ENCODE data around the gene UBE2D2.

The UBE2D2 gene

GRCh38 chr5:139671096-139671841 is 110.1 kb downstream of the UBE2D2 start:
- H3K4me3 ChIP-seq (ENCODE audit: low read depth, low read length), result no peak overlapping the region

DNA sequence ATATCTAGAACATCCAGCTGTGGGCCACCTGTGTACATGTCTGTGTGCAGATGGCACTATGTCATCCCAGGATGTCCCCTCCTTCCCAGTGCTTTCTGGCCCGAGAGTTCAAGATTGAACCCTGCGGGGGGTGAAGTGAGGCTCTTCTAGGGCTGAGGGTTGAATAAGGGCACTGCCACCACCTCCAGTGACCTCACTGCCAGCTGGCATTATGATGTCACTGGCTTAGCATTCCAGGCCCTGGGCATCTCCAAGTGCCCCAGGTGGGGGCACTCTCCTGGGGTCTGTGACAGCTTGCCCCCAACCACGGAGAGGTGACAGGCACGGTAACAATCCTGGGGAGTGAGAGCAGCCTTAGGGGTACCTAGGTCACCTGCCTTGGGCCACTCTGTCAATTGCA is 114.1 kb downstream of the UBE2D2 start:
- no peak overlapping the region for H3K4me3 ChIP-seq (ENCODE audit: low read depth, low read length)

DNA sequence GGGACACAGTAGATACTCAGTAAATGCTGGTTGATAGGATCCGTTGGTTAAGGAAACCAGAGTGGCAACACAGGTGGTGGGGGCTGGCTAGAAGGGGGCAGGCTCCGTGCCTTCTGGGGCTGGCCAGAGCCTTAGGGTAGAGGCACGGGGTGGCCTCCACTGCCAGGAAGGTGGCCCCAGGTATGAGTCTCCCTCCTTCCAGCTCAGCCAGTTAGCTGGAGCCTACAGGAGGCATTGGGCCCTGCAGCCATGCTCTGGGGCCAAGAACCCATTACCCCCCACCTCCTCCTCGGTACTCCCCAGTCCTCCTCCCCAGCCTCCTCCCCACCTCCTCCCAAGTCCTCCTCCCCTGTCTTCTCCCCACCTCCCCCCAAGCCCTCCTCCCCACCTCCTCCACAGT is 114.7 kb downstream of the UBE2D2 start:
- no peak overlapping the region for H3K4me3 ChIP-seq (ENCODE audit: low read depth, low read length)

GRCh38 chr5:139676406-139676805 is 115.3 kb downstream of the UBE2D2 start:
- H3K4me3 ChIP-seq (ENCODE audit: low read depth, low read length), result no peak overlapping the region

DNA sequence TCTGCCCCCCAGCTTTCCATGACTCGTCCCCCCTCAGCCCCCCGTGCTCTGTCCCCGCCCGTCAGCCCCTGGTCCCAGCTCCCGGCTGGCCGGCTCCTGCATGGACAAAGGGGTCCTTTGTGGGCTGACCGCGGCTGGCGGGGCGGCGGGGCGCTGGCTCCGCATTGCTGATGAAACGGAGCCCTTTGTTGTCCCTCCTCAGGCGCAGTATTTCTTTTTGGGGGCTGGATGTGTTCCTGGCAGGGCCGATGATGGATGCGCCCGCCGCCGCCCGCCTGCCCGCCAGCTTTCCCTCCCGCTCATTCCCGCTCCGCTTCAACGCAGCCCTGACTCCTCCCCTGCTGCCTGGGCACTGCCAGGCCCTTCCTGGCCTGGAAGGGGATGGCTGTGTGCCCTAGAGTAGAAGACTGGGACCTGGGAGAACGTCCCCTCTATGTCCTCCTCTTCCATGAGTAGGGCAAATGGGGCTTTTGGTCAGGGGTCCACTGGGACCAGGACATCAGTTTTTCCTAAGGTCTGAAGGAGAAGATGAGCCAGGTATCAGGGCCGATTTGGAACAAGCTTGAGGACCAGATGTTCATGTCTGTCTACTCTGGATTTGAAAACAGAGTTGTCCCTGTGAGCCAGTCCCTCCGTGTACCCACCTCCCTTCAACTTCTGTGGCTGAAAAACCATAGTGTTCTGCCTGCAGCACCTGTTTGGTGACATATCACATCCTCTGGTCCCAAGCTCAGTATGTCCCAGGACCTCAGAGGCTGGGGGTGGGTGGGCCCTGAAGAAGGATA is 116.0 kb downstream of the UBE2D2 start:
- H3K4me3 ChIP-seq (ENCODE audit: low read depth, low read length), result no peak overlapping the region
